ENCODE measurements around the gene NIT1.

DNA sequence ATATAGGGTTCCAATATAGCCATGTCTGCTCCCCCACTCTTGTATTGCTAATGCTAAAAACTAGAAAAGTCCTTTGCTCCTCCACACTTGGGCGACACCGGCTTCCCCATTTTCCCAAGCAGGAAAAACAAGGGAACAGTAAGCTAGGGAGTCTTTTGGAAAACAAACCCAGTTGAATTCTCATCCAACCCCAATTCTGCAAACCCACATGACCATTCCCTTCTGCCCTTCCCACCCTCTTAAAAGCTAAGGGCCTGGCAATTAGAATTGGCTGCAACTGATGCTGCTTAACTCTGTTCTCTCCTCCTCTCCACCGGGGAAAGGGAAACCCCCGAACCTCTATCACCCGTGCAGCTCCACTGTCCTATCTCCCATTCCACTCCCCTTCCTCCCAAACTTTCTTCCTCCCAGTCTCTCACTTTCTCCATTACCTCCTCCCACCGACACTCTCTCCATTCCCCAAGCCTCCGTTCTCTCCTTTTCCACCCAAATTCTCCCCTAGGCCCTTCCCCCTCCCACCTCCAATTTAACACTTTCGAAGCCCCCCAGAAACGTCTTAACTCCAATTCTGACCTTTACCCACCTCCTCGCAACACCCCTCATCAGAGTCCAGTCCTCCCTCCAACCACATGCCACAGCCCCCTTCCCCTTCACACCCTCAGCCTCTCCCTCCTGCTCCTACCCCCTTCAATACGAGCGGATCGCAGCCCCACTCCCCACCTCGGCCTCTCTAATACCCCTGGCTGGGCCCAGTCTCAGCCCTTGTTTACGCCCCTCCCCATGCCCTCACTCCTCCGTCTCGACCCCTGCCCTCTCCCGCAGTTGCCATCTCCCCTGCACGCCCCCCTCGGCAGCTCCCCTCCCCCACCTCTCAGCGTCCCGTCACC, 13.9 kb downstream of the NIT1 start:
- TF ChIP-seq EP300 (IDR thresholded peaks at IDR 0.05; ENCODE audit: borderline replicate concordance) (no peak), CREB1 (IDR thresholded peaks at IDR 0.05; ENCODE audit: low read depth) (no peak), NFIC (IDR thresholded peaks at IDR 0.05) (no peak), EGR1 (IDR thresholded peaks at IDR 0.05) (no peak), TAF1 (IDR thresholded peaks at IDR 0.05; ENCODE audit: low read depth) (no peak; the same call in 1 of the 2 replicates)
- TF ChIP-seq, protein P1, sequence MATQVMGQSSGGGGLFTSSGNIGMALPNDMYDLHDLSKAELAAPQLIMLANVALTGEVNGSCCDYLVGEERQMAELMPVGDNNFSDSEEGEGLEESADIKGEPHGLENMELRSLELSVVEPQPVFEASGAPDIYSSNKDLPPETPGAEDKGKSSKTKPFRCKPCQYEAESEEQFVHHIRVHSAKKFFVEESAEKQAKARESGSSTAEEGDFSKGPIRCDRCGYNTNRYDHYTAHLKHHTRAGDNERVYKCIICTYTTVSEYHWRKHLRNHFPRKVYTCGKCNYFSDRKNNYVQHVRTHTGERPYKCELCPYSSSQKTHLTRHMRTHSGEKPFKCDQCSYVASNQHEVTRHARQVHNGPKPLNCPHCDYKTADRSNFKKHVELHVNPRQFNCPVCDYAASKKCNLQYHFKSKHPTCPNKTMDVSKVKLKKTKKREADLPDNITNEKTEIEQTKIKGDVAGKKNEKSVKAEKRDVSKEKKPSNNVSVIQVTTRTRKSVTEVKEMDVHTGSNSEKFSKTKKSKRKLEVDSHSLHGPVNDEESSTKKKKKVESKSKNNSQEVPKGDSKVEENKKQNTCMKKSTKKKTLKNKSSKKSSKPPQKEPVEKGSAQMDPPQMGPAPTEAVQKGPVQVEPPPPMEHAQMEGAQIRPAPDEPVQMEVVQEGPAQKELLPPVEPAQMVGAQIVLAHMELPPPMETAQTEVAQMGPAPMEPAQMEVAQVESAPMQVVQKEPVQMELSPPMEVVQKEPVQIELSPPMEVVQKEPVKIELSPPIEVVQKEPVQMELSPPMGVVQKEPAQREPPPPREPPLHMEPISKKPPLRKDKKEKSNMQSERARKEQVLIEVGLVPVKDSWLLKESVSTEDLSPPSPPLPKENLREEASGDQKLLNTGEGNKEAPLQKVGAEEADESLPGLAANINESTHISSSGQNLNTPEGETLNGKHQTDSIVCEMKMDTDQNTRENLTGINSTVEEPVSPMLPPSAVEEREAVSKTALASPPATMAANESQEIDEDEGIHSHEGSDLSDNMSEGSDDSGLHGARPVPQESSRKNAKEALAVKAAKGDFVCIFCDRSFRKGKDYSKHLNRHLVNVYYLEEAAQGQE (IDR thresholded peaks at IDR 0.05; ENCODE audit: low read depth): no peak
- TF ChIP-seq, protein P2, sequence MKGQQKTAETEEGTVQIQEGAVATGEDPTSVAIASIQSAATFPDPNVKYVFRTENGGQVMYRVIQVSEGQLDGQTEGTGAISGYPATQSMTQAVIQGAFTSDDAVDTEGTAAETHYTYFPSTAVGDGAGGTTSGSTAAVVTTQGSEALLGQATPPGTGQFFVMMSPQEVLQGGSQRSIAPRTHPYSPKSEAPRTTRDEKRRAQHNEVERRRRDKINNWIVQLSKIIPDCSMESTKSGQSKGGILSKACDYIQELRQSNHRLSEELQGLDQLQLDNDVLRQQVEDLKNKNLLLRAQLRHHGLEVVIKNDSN (IDR thresholded peaks at IDR 0.05): no peak
